CD14-positive monocyte (primary cell): ENCODE results near the gene LARP7. TPM values are rescaled to one million over a fixed set of nuclear protein-coding genes. Genes with fewer than 3 reads are reported as not detected.
A peak's percentile ranks its signal among the peaks of the same experiment; 100 is the strongest.
"Not testable (repeated sequence)": the region's sequence is repeated elsewhere in the genome, so short reads cannot be mapped to it uniquely, and the experiment has no call there.

ENCODE experiments used
- DNase-seq, 3 donors: peaks; one replicate each; pipeline ENCODE4 v3.0.0-alpha.2; 2011 to 2022
- H2AFZ ChIP-seq: 2 replicates; pipeline ENCODE4 v1.6.0; 2012; ENCODE audit warnings: mild to moderate bottlenecking, low read depth, low read length, inconsistent platforms; ENCODE audit not compliant: insufficient read depth, poor library complexity, severe bottlenecking
- H3K27ac ChIP-seq, 2 donors: 1 replicate in 1 of 2; 2 replicates in 1 of 2; pipeline ENCODE4 v1.5.1; 2012 to 2013; ENCODE audit warnings: low read length in 2 of 2, control low read depth in 1 of 2, inconsistent platforms in 1 of 2, low read depth in 1 of 2, mild to moderate bottlenecking in 1 of 2
- H3K27me3 ChIP-seq, 2 donors: one replicate each; pipeline versions ENCODE4 v1.6.0 to v1.6.1; 2011 to 2013; ENCODE audit warnings: low read length in 2 of 2; ENCODE audit not compliant: control insufficient read depth in 2 of 2, insufficient read depth in 2 of 2
- H3K36me3 ChIP-seq, 2 donors: replicated peaks in 1 of 2; 1 replicate in 1 of 2; 2 replicates in 1 of 2; pipeline versions ENCODE4 v1.5.1 to v1.6.1; 2012 to 2013; ENCODE audit warnings: low read length in 2 of 2, control low read depth in 1 of 2, inconsistent platforms in 1 of 2, mild to moderate bottlenecking in 1 of 2; ENCODE audit not compliant: insufficient read depth in 2 of 2, control insufficient read depth in 1 of 2
- H3K4me1 ChIP-seq, 2 donors: 1 replicate in 1 of 2; 2 replicates in 1 of 2; pipeline versions ENCODE4 v1.5.1 to v1.6.1; 2012 to 2013; ENCODE audit warnings: low read length in 2 of 2, control low read depth in 1 of 2, inconsistent platforms in 1 of 2, mild to moderate bottlenecking in 1 of 2, moderate library complexity in 1 of 2; ENCODE audit not compliant: insufficient read depth in 2 of 2, control insufficient read depth in 1 of 2
- H3K4me2 ChIP-seq: replicated peaks from 2 replicates; pipeline ENCODE3; 2012; ENCODE audit warnings: low read length, moderate library complexity, mild to moderate bottlenecking; ENCODE audit not compliant: poor library complexity, severe bottlenecking; ENCODE audit errors: extremely low read depth
- H3K4me3 ChIP-seq, 3 experiments: fragments of 200-600 bp in 1 of 3; sonication (generic) in 1 of 3; replicated peaks in 1 of 3; 1 replicate in 2 of 3; 2 replicates in 1 of 3; pipeline ENCODE4 v1.5.1; 2011 to 2013; ENCODE audit warnings: low read length in 3 of 3, mild to moderate bottlenecking in 3 of 3, control low read depth in 2 of 3, low read depth in 2 of 3, inconsistent platforms in 1 of 3, moderate library complexity in 1 of 3
- H3K79me2 ChIP-seq: 2 replicates; pipeline ENCODE4 v1.6.0; 2012; ENCODE audit warnings: mild to moderate bottlenecking, control low read depth, inconsistent platforms, low read length, moderate library complexity; ENCODE audit not compliant: insufficient read depth
- H3K9ac ChIP-seq: 2 replicates; pipeline ENCODE4 v1.6.0; 2017; ENCODE audit warnings: low read length, mild to moderate bottlenecking; ENCODE audit not compliant: insufficient read depth, poor library complexity, severe bottlenecking
- H3K9me3 ChIP-seq, 2 donors: replicated peaks in 1 of 2; 1 replicate in 1 of 2; 2 replicates in 1 of 2; pipeline versions ENCODE4 v1.5.1 to v1.6.1; 2012 to 2013; ENCODE audit warnings: low read length in 2 of 2, control low read depth in 1 of 2; ENCODE audit not compliant: control insufficient read depth in 1 of 2, insufficient read depth in 1 of 2
- H4K20me1 ChIP-seq: 2 replicates; pipeline ENCODE4 v1.6.0; 2012; ENCODE audit warnings: mild to moderate bottlenecking, low read length, control low read depth, moderate library complexity; ENCODE audit not compliant: insufficient read depth
- H3K27ac Mint-ChIP-seq, 7 donors: one replicate each; pipeline ENCODE4 v1.8.0; 2020; ENCODE audit warnings: mild to moderate bottlenecking in 7 of 7, mixed read lengths in 7 of 7, moderate library complexity in 6 of 7, inconsistent platforms in 2 of 7
- H3K27me3 Mint-ChIP-seq, 3 donors: one replicate each; pipeline ENCODE4 v1.8.0; 2021 to 2022; ENCODE audit warnings: low read depth in 3 of 3, mild to moderate bottlenecking in 3 of 3, mixed read lengths in 3 of 3, moderate library complexity in 3 of 3, inconsistent platforms in 1 of 3
- H3K36me3 Mint-ChIP-seq, 2 donors: one replicate each; pipeline ENCODE4 v1.8.0; 2020; ENCODE audit warnings: mixed read lengths in 2 of 2, inconsistent platforms in 1 of 2, mild to moderate bottlenecking in 1 of 2
- H3K4me1 Mint-ChIP-seq: one replicate; pipeline ENCODE4 v1.8.0; 2020; ENCODE audit warnings: mild to moderate bottlenecking, mixed read lengths
- H3K4me3 Mint-ChIP-seq, 2 donors: one replicate each; pipeline ENCODE4 v1.8.0; 2020; ENCODE audit warnings: mild to moderate bottlenecking in 2 of 2, mixed read lengths in 2 of 2, moderate library complexity in 1 of 2
- H3K9me3 Mint-ChIP-seq, 7 donors: one replicate each; pipeline ENCODE4 v1.8.0; 2020 to 2022; ENCODE audit warnings: mixed read lengths in 7 of 7, mild to moderate bottlenecking in 6 of 7, moderate library complexity in 6 of 7, inconsistent platforms in 2 of 7
- CTCF ChIP-seq: fragments of 200-600 bp; IDR thresholded peaks from one replicate; pipeline ENCODE4 v1.8.0; 2022; ENCODE audit warnings: antibody characterized with exemption, mild to moderate bottlenecking
- WGBS: methylation state at CpG from one replicate; pipeline ENCODE4 v1.1.5; 2013; ENCODE audit warnings: missing lambda C conversion rate; ENCODE audit not compliant: insufficient coverage; 5-methylcytosine and 5-hydroxymethylcytosine counted together
- intact Hi-C, 2 donors: fragments of 100-400 bp; cut with micrococcal nuclease; formaldehyde crosslinking; loops; one replicate each; pipeline versions ENCODE4 v1.15.0 to v1.15.1; 2023
- polyA plus RNA-seq, 3 donors: library from polyadenylated mRNA; depleted of rRNA in 1 of 3; unstranded in 2 of 3; stranded (reverse) in 1 of 3; fragments of 300-500 nt in 2 of 3; fragments of >200 nt in 1 of 3; fragmentation: Illumina TruSeq in 2 of 3; gene quantifications; 1 replicate in 2 of 3; 2 replicates in 1 of 3; pipeline ENCODE4 v1.2.3, GENCODE V29; 2012 to 2021

LARP7 gene
- polyA plus RNA-seq, 3 donors = 12.5 to 20.7 (median 14.1) TPM

GRCh38 chr4:112642526-112642925 lies 5.6 kb downstream of the LARP7 start:
- no peak overlapping the region for H3K4me3 Mint-ChIP-seq

GRCh38 chr4:112644595-112645535 lies 7.9 kb downstream of the LARP7 start:
- H3K9ac ChIP-seq, H3K27me3 Mint-ChIP-seq, DNase-seq, H3K4me3 ChIP-seq, H3K9me3 Mint-ChIP-seq, intact Hi-C loops, H3K27me3 ChIP-seq, H2AFZ ChIP-seq, H3K4me2 ChIP-seq, H3K4me3 Mint-ChIP-seq, H3K9me3 ChIP-seq, H3K27ac ChIP-seq: not testable (repeated sequence)
- Mint-ChIP-seq H3K36me3 (peaks cover 44 to 66% of the 10 kb centered on the region in 2 donors), H3K4me1 (peaks cover 26% of the 10 kb centered on the region), H3K27ac (peak overlapping the region in 2 of 7 donors; percentile 50 to 52)
- H3K4me1 ChIP-seq = peaks cover 17 to 21% of the 10 kb centered on the region in 2 donors
- H4K20me1 ChIP-seq = peaks cover 17% of the 10 kb centered on the region
- H3K36me3 ChIP-seq = peaks cover 51 to 55% of the 10 kb centered on the region in 2 donors
- H3K79me2 ChIP-seq = peaks cover 40% of the 10 kb centered on the region
- WGBS = 46% methylated on average over 2 of the region's 10 CpGs

More at GRCh38 chr4:112642526-112642925, 5.6 kb downstream of the LARP7 start:
- WGBS = 80% methylated on average over 1 of the region's 2 CpGs
- Mint-ChIP-seq H3K4me1 (peaks cover 26% of the 10 kb centered on the region), H3K36me3 (peaks cover 34 to 48% of the 10 kb centered on the region in 2 donors), H3K27ac (peak overlapping the region in 2 of 7 donors; percentile 28 to 92), H3K9me3 (no peaks in the 10 kb centered on the region), H3K27me3 (peaks cover 0 to 4% (median 1%) of the 10 kb centered on the region in 3 donors)
- no peak overlapping the region for H3K4me3 ChIP-seq
- H4K20me1 ChIP-seq = peaks cover 17% of the 10 kb centered on the region
- no peaks in the 10 kb centered on the region for H3K9me3 ChIP-seq
- peaks cover 28 to 32% of the 10 kb centered on the region in 2 donors for H3K36me3 ChIP-seq
- H3K27me3 ChIP-seq = no peaks in the 10 kb centered on the region
- intact Hi-C loops = no loop called here
- no peak overlapping the region for H2AFZ ChIP-seq
- peaks cover 26 to 31% of the 10 kb centered on the region in 2 donors for H3K4me1 ChIP-seq
- H3K4me2 ChIP-seq = no peak overlapping the region
- H3K79me2 ChIP-seq = peaks cover 64% of the 10 kb centered on the region
- TF ChIP-seq CTCF = no peak
- H3K9ac ChIP-seq = no peak overlapping the region
- peak overlapping the region in 1 of 2 donors; percentile 65 for H3K27ac ChIP-seq
- no peak for DNase-seq
